GM12874 (cell line): ENCODE measurements around the gene ANAPC13.

Experiments used
- CTCF ChIP-seq: IDR thresholded peaks from 2 replicates; pipeline ENCODE4 v1.5.1; 2011; ENCODE audit warnings: low read depth, mild to moderate bottlenecking, control low read depth, low read length, moderate library complexity; ENCODE audit not compliant: insufficient read depth

Gene ANAPC13

GRCh38 chr3:134495980-134496379, 10.2 kb upstream of the ANAPC13 start:
- no peak for TF ChIP-seq CTCF

GRCh38 chr3:134494495-134494894, 8.7 kb upstream of the ANAPC13 start:
- no peak for TF ChIP-seq CTCF

GRCh38 chr3:134487406-134487805, 1.6 kb upstream of the ANAPC13 start:
- no peak for TF ChIP-seq CTCF

- no peak for TF ChIP-seq CTCF
Observed at GRCh38 chr3:134486577-134487041, 824 bp upstream of the ANAPC13 start.

- TF ChIP-seq CTCF, result no peak
Observed at GRCh38 chr3:134485075-134485717, 589 bp downstream of the ANAPC13 start.

- TF ChIP-seq CTCF, result no peak
Observed at GRCh38 chr3:134483195-134483900, 2.4 kb downstream of the ANAPC13 start.

- no peak for TF ChIP-seq CTCF
Observed at GRCh38 chr3:134482622-134483021, 3.2 kb downstream of the ANAPC13 start.
